PC-9 (cell line): ENCODE results near the gene DEXI. TPM values are rescaled to one million over a fixed set of nuclear protein-coding genes. Genes with fewer than 3 reads are reported as not detected.
"Not testable (repeated sequence)": the region's sequence is repeated elsewhere in the genome, so short reads cannot be mapped to it uniquely, and the experiment has no call there.

ENCODE experiments used
- BruUV-seq: library from RNA; stranded (reverse); fragments of 400-500 nt; replicated peaks from 2 replicates; lab custom pipeline; 2021; lab: Mats Ljungman, UMichigan
- CTCF ChIA-PET: fragments of 300-600 bp; sonication (Branson Sonifier 250); formaldehyde crosslinking; loops from one replicate; lab custom pipeline; 2022; ENCODE audit warnings: antibody characterized with exemption; lab: Charles Lee
- POLR2A ChIA-PET: fragments of 300-600 bp; sonication (Branson Sonifier 250); formaldehyde crosslinking; loops from one replicate; lab custom pipeline; 2022; ENCODE audit warnings: antibody characterized with exemption; ENCODE audit not compliant: unreplicated experiment; lab: Charles Lee
- DNase-seq, 2 experiments: peaks; one replicate each; pipeline versions ENCODE4 v3.0.0 to v3.0.0-alpha.2; 2015 to 2022; ENCODE audit warnings: mixed read lengths in 1 of 2
- H2AFZ ChIP-seq: fragments of 200-600 bp; sonication (generic); 2 replicates; pipeline ENCODE4 v1.8.1; 2017; ENCODE audit warnings: antibody characterized with exemption
- H3F3A ChIP-seq: fragments of 200-600 bp; sonication (generic); 2 replicates; pipeline ENCODE4 v1.8.1; 2017; ENCODE audit warnings: antibody characterized with exemption, mild to moderate bottlenecking, low read depth; ENCODE audit not compliant: insufficient read depth
- H3K27ac ChIP-seq: fragments of 200-600 bp; sonication (generic); 2 replicates; pipeline ENCODE4 v1.6.1; 2016; ENCODE audit warnings: mixed run types
- H3K27me3 ChIP-seq: fragments of 200-600 bp; sonication (generic); 2 replicates; pipeline ENCODE4 v1.6.1; 2016; ENCODE audit warnings: low read depth, mixed run types; ENCODE audit not compliant: insufficient read depth
- H3K36me3 ChIP-seq: fragments of 200-600 bp; sonication (generic); 2 replicates; pipeline ENCODE4 v1.6.1; 2016; ENCODE audit warnings: low read depth, mixed run types
- H3K4me1 ChIP-seq: fragments of 200-600 bp; sonication (generic); replicated peaks from 2 replicates; pipeline ENCODE4 v1.6.1; 2016; ENCODE audit warnings: mixed run types; ENCODE audit not compliant: insufficient read depth
- H3K4me2 ChIP-seq: fragments of 200-600 bp; sonication (generic); 2 replicates; pipeline ENCODE4 v1.6.1; 2017; ENCODE audit warnings: mixed run types
- H3K4me3 ChIP-seq: fragments of 200-600 bp; sonication (generic); 2 replicates; pipeline ENCODE4 v1.6.1; 2016; ENCODE audit warnings: mixed run types
- H3K79me2 ChIP-seq: fragments of 200-600 bp; sonication (generic); 2 replicates; pipeline ENCODE4 v1.6.1; 2017; ENCODE audit warnings: low read depth, mixed run types
- H3K9me2 ChIP-seq: fragments of 200-600 bp; sonication (generic); 2 replicates; pipeline ENCODE4 v1.8.1; 2017; ENCODE audit warnings: mild to moderate bottlenecking; ENCODE audit not compliant: insufficient read depth
- H3K9me3 ChIP-seq: fragments of 200-600 bp; sonication (generic); 2 replicates; pipeline ENCODE4 v1.8.1; 2016; ENCODE audit warnings: low read depth; ENCODE audit not compliant: insufficient read depth
- H4K20me1 ChIP-seq: fragments of 200-600 bp; sonication (generic); 2 replicates; pipeline ENCODE4 v1.8.1; 2017; ENCODE audit not compliant: insufficient read depth
- CTCF ChIP-seq: fragments of 200-600 bp; sonication (generic); conservative IDR thresholded peaks from 2 replicates; pipeline ENCODE4 v1.6.1; 2017; ENCODE audit warnings: mixed run types, antibody characterized with exemption, mild to moderate bottlenecking, moderate library complexity
- EZH2 ChIP-seq: fragments of 200-600 bp; sonication (generic); IDR thresholded peaks from 2 replicates; pipeline ENCODE4 v1.8.0; 2017; ENCODE audit warnings: antibody characterized with exemption, low read depth
- intact Hi-C: fragments of 100-400 bp; cut with micrococcal nuclease; formaldehyde crosslinking; loops from one replicate; pipeline ENCODE4 v1.10.0; 2022; ENCODE audit not compliant: unreplicated experiment
- total RNA-seq: library from RNA; stranded (reverse); gene quantifications from 2 replicates; pipeline ENCODE4 v1.2.3, GENCODE V29; 2021

The DEXI gene
- total RNA-seq, 1 experiment from 2014 or later: 33.1 TPM

DNA sequence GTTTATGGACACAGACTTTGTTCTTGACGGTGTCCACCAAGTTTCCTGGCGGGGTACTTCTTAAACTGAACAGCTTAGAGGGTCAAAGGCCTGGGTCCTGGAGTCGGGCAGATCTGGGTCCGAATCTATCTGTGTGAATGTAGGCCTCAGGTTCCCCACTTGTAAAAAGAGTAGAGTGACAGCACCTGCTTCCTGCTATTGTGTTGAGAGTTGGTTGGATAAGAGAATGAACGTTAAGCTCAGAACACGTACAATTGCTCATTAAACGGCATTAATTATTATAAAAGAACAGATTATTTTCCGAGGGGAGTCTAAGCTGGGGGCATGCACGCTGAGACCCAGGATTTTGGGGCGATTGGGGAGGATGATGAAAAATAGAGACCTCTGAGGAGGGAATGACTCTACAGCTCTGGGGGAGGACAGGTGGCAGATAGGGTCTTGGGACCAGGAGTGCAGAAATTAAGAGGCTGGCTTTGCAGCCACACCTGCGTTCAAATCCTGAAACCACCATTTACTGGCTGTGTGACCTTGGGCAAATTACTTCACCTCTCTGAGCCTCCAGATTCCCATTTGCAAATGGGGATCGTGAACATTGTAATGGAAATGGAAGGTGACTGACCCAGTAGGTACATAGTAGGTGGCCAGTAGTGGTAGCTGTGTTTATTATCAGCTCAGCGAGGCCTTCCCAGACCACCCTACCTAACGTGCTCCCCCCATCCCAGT, 3.0 kb upstream of the DEXI start:
- peaks cover 53% of the 10 kb centered on the region for H3K4me1 ChIP-seq
- POLR2A ChIA-PET: interaction anchor here (0.7 kb wide), 2 partner anchors 652 to 951 kb away, joined by 4 read pairs; no protein-coding TSS in a partner anchor
- DNase-seq: no peak
- intact Hi-C loops: no loop called here
- TF ChIP-seq EZH2: no peak
- no peak for TF ChIP-seq CTCF
- H3F3A ChIP-seq: peaks cover 7% of the 10 kb centered on the region
- H2AFZ ChIP-seq: peak overlapping the region; percentile 95
- BruUV-seq: no TSS peak
- H3K79me2 ChIP-seq: peaks cover 55% of the 10 kb centered on the region
- H3K9me3 ChIP-seq: no peaks in the 10 kb centered on the region
- H3K27me3 ChIP-seq: no peaks in the 10 kb centered on the region
- no peak overlapping the region for H3K27ac ChIP-seq
- H4K20me1 ChIP-seq: peaks cover 5% of the 10 kb centered on the region
- H3K36me3 ChIP-seq: no peaks in the 10 kb centered on the region
- CTCF ChIA-PET: interaction anchor here (0.5 to 0.7 kb wide), 3 partner anchors 82 to 276 kb away, joined by 4 to 5 read pairs (median 4); no protein-coding TSS in a partner anchor
- H3K9me2 ChIP-seq: no peaks in the 10 kb centered on the region
- peak overlapping the region; percentile 92 for H3K4me3 ChIP-seq
- peak overlapping the region; percentile 97 for H3K4me2 ChIP-seq

DNA sequence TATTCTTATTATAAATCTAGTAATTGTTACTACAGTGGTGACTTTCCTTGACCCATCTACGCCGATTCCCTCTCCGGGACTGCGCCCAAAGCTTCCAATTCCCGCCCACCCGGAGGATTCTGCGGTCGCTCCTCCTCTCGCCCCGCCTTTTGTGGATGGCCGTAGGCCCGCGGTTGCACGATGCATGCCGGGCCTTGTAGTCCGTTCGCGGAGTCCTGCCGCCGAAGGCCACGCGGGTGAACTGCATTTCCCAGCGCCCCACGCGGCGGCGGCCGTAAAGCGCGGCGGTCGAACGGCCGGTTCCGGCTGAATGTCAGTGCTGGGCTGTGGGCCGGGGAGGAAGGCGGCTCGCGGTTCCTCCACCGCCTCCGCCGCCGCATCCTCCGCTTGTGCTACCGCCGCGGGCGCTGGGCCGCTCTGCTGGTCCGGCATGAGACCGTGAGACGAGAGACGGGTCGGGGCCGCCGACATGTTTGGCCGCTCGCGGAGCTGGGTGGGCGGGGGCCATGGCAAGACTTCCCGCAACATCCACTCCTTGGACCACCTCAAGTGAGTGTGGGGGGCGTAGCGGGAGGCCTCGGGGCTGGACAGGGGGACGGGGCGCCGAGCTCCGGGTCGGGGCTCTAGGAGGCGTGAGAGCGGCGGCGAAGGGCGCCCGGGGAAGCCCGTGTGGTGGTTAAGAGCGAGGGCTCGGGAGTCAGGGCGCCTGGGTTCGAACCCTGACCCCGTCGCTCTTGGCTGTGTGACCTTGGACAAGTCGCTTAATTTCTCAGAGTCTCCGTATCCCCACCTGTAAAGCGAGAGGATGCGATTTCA, 2.2 kb upstream of the DEXI start, which contains the start of gene CLEC16A:
TSS of gene CLEC16A (plus strand) at position 316 of the 816 bp plus-strand sequence. CDS start at position 470, 154 bp downstream.
- Histone ChIP-seq H3K79me2 (peaks cover 60% of the 10 kb centered on the region), H2AFZ (peak within 1 kb of the TSS; percentile 95), H3K9me3 (no peaks in the 10 kb centered on the region), H3K4me2 (peak within 1 kb of the TSS; percentile 97), H4K20me1 (peaks cover 13% of the 10 kb centered on the region), H3K27me3 (no peaks in the 10 kb centered on the region), H3K27ac (no peak within 1 kb of the TSS), H3K36me3 (no peaks in the 10 kb centered on the region; the same call in 1 of the 2 replicates), H3F3A (no peaks in the 10 kb centered on the region), H3K4me3 (peak within 1 kb of the TSS; percentile 92), H3K9me2 (no peaks in the 10 kb centered on the region), H3K4me1 (peaks cover 53% of the 10 kb centered on the region)
- ChIA-PET CTCF (interaction anchor here (0.6 to 1.0 kb wide), 3 partner anchors 174 to 430 kb away, joined by 4 to 7 read pairs (median 4); no protein-coding TSS in a partner anchor), POLR2A (interaction anchor here (0.6 to 0.7 kb wide), 2 partner anchors 20 to 952 kb away, joined by 4 to 5 read pairs; no protein-coding TSS in a partner anchor)
- peak; percentile 29; the same call in 1 of the 2 replicates for TF ChIP-seq CTCF
- no peak for TF ChIP-seq EZH2
- TSS peak; percentile 42 for BruUV-seq
- peak; percentile 87 to 99 for DNase-seq
- intact Hi-C loops: no loop called here

- H3K4me2 ChIP-seq: peak overlapping the region; percentile 94
- CTCF ChIA-PET: no interaction called here
- intact Hi-C loops: no loop called here
- no peaks in the 10 kb centered on the region for H3K9me3 ChIP-seq
- peaks cover 63% of the 10 kb centered on the region for H3K79me2 ChIP-seq
- TF ChIP-seq EZH2 (no peak), CTCF (no peak)
- peak overlapping the region; percentile 89 for H2AFZ ChIP-seq
- H3K36me3 ChIP-seq: peaks cover 4% of the 10 kb centered on the region; the same call in 1 of the 2 replicates
- peak overlapping the region; percentile 56 for H3K4me3 ChIP-seq
- H3K27ac ChIP-seq: no peak overlapping the region
- peaks cover 21% of the 10 kb centered on the region for H4K20me1 ChIP-seq
- H3K9me2 ChIP-seq: no peaks in the 10 kb centered on the region
- peaks cover 45% of the 10 kb centered on the region for H3K4me1 ChIP-seq
- no peaks in the 10 kb centered on the region for H3K27me3 ChIP-seq
- H3F3A ChIP-seq: no peaks in the 10 kb centered on the region
- no TSS peak for BruUV-seq
- POLR2A ChIA-PET: no interaction called here
- no peak for DNase-seq
These were observed 741 bp upstream of the DEXI start for GRCh38 chr16:10943064-10943353.

DNA sequence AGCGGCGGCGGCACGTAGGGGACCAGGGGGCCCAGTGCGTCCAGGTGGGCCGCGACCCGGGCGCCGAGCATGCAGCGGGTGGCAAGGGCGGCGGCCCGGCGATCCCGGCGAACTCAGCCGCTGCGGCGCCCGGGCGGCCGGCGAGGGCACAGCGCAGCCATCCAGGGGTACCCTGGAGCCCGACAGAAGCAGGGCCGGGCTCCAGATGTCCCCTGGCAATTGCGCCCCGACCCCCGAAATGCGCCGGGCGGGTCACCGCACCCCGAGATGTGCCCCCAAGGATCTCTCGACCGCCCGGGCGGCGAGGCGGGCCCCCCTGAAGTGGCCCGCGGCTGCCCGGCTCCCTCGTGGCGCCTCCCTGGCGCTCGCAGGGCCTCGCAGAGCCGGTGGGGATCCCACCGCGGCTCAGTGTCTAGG, 325 bp downstream of the DEXI start:
- DNase-seq: peak in 1 of 2 experiments; percentile 28
- H3K27ac ChIP-seq, H3K9me3 ChIP-seq, H3F3A ChIP-seq, H3K9me2 ChIP-seq, H3K36me3 ChIP-seq, BruUV-seq, H3K27me3 ChIP-seq: not testable (repeated sequence)
- H3K4me1 ChIP-seq: peaks cover 45% of the 10 kb centered on the region
- H2AFZ ChIP-seq: peak overlapping the region; percentile 89
- peaks cover 57% of the 10 kb centered on the region for H3K79me2 ChIP-seq
- H3K4me3 ChIP-seq: peak overlapping the region; percentile 56; the same call in 1 of the 2 replicates
- H3K4me2 ChIP-seq: peak overlapping the region; percentile 94
- ChIA-PET CTCF (interaction anchor here (0.6 to 1.0 kb wide), 5 partner anchors 9 to 433 kb away, joined by 3 to 6 read pairs (median 4); no protein-coding TSS in a partner anchor), POLR2A (interaction anchor here (0.6 to 0.9 kb wide), 13 partner anchors 9 to 1399 kb away, joined by 3 to 6 read pairs (median 4); partner anchors contain the start of gene CIITA)
- intact Hi-C loops: loop anchor here (1.0 kb wide), 1 partner anchor 198 kb away; no protein-coding TSS in a partner anchor
- peaks cover 21% of the 10 kb centered on the region for H4K20me1 ChIP-seq
